Left colon (tissue), 2 donors: ENCODE measurements around the gene FAM174B. TPM values are rescaled to one million over a fixed set of nuclear protein-coding genes. Genes with fewer than 3 reads are reported as not detected.

Experiments
- ATAC-seq: fragments of 200-7000 bp; cut with Tn5 transposase; one replicate; pipeline ENCODE4 v1.9.1; 2020; ENCODE audit warnings: mild to moderate bottlenecking, moderate library complexity
- DNase-seq, 2 donors: peaks; one replicate each; pipeline ENCODE4 v3.0.0-alpha.2; 2020
- intact Hi-C, 2 donors: fragments of 100-400 bp; cut with DNase I in 1 of 2; cut with micrococcal nuclease in 1 of 2; formaldehyde crosslinking; loops; one replicate each; pipeline versions ENCODE4 v1.11.2 to v1.14.0; 2022; cut with DNase I, micrococcal nuclease
- total RNA-seq, 2 donors: library from RNA; stranded (reverse); fragmentation: NEBNext Ultra II Directional; extraction: Animal tissue kit (Norgen Biotek cat#: 25700); gene quantifications; one replicate each; pipeline ENCODE4 v1.2.1, GENCODE V29; 2021
- donor health status: DM: no; HTN: no; CAD: no.
- donor health status: DM: yes; HTN: yes; CAD: no.

Gene FAM174B
- total RNA-seq, 2 donors from 2014 or later = 29.5 to 32.4 TPM

- intact Hi-C loops = no loop called here
- ATAC-seq = no peak
- no peak for DNase-seq
Measured at GRCh38 chr15:92629276-92629974, 26.1 kb downstream of the FAM174B start.

GRCh38 chr15:92627014-92627413 lies 28.6 kb downstream of the FAM174B start:
- no peak for ATAC-seq
- DNase-seq = no peak

GRCh38 chr15:92625251-92625980 lies 30.2 kb downstream of the FAM174B start:
- no peak for ATAC-seq
- no peak for DNase-seq
- intact Hi-C loops = no loop called here

More at GRCh38 chr15:92627014-92627413, 28.6 kb downstream of the FAM174B start:
- intact Hi-C loops = no loop called here

DNA sequence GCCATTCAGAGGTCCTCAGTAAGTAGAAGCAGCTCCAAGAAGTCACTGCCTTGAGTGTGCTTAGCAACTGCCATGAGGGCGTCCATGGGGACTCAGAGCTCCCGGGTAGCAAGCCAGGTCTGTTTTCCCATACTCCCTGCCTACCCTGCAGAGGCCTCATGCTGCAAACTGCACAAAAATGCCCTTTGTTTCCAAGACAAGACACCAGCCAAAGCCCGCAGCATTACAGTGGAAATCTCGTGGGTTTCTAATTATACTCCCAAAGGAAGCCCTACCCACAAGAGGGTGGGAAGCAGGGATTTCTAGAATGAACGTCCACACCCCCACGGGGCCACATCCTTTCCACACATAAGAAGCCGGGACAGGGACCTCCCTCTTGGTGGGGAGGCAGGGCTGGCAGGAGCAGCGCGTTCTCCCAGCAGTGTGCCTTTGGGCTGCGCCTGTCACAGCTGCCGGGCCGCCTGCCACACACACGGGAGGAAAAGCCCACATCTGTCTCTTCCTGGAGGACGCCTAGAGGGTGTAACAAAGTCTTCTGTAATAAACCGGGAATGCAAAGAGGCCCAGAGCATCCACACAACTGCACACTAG lies 31.1 kb downstream of the FAM174B start:
- ATAC-seq = peak; percentile 32
- intact Hi-C loops = no loop called here
- no peak for DNase-seq

- intact Hi-C loops = no loop called here
- ATAC-seq (peak; percentile 65), DNase-seq (peak in 1 of 2 donors; percentile 52)
Measured at GRCh38 chr15:92623435-92623834, 32.1 kb downstream of the FAM174B start.

DNA sequence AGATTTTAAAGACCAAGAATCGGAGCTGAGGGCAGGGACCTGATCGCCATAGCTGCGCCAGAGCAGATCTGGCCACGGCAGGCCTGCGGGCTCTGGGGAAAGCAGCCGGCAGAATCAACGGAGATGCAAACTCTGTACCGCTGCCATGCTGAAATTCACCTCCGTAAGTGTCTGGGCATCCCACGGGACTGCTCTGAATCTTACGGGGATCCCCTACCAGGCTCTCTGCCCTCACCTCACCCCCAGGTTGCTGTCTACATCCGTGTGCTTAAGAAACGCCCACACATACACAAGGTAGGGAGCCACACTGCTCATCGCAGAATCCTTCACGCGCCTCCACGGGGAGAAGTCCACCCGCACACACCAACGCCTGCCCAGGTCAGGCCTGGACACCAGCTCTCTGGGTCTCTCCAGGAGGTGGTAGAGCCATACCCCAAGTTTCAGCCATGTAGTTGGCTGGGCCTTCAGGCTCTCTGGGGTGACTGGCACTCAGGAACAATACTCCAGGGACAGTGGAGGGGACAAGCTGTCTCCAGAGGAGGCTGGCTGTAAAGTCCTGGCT lies 33.5 kb downstream of the FAM174B start:
- intact Hi-C loops = no loop called here
- ATAC-seq (no peak), DNase-seq (no peak)

GRCh38 chr15:92620991-92621390 lies 34.6 kb downstream of the FAM174B start:
- no peak for ATAC-seq
- no peak for DNase-seq
- intact Hi-C loops = no loop called here

DNA sequence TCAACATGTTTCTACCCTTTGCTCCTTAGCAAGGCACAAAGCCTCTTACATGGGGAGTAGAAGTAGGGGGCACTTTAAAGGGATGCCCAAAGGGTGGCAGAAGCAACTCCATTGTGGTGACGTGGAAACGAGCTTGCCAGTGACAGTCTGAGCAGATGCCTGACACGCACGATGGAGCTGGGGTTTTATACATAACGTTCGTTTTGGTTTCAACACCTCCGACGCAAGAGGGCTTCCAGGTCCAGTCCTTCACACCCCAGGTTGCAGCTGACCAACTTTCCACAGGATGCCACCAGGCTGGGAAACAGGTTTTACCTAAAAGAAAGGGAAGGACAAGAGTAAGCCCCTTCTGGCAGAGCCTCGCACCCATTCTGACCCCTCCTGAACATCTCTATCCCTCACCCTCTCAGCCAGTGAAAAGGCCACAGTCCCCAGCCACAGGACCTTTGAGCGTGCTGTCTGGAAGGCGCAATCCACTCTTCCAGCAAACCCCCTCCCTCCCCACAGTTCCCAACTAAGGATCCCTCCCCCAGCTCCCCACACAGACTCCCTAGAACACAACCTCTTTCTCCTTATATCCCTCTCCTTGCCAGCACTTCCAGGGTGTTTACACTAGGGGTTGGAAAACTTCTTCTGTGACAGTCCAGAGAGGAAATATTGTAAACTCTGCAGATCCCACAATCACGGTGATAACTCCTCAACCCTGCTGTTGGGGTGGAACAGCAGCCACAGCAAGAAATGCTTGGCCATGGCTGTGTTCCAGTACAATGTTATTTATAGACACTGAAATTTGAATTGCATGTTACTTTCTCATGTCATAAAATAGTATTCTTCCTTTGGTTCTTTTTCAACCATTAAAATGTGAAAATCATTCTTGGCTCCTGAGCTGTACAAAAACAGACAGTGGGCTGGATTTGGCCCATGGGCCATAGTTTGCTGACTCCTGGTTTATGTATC lies 36.2 kb downstream of the FAM174B start:
- no peak for DNase-seq

GRCh38 chr15:92617549-92618520 lies 37.7 kb downstream of the FAM174B start:
- intact Hi-C loops = no loop called here
- ATAC-seq (peak; percentile 92), DNase-seq (peak; percentile 67 to 83)

More for the DNA sequence above, 36.2 kb downstream of the FAM174B start:
- intact Hi-C loops = no loop called here
- ATAC-seq = peak; percentile 41

GRCh38 chr15:92616621-92617548 lies 38.7 kb downstream of the FAM174B start:
- intact Hi-C loops = no loop called here
- ATAC-seq (peak; percentile 22), DNase-seq (no peak)

DNA sequence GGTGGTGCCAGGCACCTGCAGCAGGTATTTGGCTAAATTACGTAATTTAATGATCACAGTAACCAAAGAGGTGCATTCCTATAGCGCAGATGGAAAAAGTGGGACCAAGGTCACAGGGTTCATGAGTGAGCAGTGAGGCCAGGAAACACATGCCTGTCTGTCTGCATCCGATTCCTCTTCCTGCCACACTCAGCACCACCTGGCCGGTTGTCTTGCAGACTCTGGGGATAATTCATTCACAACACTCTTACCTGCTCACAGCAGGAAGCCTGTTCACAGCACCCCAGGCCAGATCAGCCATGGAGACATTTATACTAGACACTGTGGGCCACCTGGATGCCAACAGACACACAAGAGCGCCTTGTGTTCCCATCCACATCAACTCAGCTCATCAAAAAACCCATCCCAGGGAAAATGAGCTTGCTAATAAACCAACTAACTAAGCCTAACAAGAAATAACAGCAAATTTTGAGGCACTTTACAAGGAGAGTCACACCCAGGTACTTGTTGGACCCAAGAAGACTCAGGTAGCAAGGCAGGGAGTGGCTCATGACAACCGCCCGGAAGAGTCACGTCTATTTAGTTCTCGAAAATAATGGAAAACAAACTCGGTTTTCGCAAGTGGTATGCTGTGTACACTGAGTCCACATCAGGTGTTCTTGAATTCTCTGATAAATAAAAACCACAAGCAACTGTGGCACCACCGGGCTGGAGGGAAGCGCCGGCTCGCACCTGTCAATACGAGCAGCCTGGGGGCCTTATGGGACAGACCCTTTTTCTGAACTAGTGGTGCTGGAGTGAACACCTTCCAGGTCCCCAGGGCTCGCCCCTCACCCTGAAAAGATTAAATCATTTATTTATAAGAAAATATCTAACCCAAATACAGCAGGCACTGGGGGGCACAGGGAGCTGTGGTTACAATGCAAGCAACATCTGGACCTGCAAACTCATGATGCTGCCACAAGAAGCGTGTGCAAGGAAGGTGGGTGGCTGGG lies 40.5 kb downstream of the FAM174B start:
- ATAC-seq (no peak), DNase-seq (no peak)
- intact Hi-C loops = no loop called here

DNA sequence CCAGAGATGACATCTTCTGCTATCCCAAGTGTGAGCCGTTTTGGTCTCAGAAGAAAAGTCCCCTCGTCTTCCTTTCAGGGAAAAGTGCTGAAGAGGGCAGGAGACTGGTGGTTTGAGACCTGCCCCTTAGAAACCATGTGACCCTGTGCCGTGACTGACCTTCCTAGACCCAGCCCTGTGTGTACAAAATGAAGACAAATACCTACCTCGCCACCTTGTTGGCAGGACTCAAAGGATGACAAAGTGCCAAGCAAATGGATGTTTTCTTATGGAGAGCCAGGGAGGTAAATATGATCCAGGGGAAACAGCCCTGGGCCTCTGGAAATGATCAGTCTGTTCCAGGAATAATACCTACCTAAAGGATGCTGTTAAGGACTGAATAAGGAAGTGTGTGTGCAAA lies 41.3 kb downstream of the FAM174B start:
- ATAC-seq (no peak), DNase-seq (no peak)
- intact Hi-C loops = no loop called here

- intact Hi-C loops = no loop called here
- ATAC-seq = no peak
- DNase-seq = no peak
Measured at GRCh38 chr15:92613841-92614240, 41.7 kb downstream of the FAM174B start.

DNA sequence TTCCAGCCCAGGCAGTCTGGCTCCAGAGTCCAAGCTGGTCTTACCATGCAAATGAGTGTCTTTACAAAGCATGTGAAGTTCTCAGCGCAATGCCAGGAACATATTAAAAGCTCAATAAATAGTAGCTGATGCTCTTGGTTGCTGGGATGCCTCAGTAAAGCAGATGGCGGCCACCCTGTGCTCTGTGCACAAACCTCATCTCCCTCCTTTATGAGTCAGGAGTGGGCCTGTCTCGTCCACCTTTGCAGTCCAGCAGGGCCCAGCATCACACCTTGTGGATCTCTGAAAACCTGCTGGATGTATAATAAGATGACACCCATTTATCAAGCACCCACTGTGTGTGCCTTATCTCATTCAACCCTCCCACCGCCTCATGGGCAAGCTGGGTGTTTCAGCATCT lies 42.7 kb downstream of the FAM174B start:
- intact Hi-C loops = no loop called here
- ATAC-seq = no peak
- no peak for DNase-seq

DNA sequence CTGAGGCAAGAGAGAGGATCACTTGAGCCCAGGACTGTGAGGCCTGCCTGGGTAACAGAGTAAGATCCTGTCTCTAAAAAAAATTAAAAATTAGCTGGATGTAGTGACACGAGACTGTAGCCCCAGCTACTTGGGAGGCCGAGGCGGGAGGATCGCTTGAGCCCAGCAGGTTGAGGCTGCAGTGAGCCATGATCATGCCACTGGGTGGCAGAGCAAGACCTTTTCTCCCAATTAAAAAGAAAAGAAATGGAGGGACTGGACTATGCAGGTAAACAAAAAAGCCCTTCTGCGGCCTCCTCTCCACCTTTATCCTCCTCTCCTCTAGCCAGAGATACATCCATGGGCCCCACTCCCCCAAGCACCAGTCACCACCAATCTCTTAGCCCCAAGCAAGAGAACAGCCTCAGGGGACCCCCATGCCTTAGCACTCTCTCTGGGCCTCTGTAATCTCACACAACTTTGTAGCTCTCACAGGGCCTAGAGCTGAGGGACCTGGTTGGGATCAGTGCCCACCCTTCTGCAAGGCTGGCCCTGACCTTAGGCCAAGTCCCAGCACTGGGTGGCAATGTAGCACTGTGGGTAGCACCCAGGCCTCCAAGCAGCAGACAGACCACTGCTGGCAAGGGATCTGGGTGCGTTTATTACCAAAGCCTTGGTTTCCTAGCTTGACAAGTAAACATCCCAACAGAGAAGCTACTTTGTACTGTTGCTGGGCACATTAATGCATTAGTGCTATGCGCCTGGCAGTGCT lies 43.4 kb downstream of the FAM174B start:
- peak; percentile 22 for ATAC-seq
- DNase-seq = no peak
- intact Hi-C loops = no loop called here
